Measurements from ENCODE around the gene EML1.

DNA sequence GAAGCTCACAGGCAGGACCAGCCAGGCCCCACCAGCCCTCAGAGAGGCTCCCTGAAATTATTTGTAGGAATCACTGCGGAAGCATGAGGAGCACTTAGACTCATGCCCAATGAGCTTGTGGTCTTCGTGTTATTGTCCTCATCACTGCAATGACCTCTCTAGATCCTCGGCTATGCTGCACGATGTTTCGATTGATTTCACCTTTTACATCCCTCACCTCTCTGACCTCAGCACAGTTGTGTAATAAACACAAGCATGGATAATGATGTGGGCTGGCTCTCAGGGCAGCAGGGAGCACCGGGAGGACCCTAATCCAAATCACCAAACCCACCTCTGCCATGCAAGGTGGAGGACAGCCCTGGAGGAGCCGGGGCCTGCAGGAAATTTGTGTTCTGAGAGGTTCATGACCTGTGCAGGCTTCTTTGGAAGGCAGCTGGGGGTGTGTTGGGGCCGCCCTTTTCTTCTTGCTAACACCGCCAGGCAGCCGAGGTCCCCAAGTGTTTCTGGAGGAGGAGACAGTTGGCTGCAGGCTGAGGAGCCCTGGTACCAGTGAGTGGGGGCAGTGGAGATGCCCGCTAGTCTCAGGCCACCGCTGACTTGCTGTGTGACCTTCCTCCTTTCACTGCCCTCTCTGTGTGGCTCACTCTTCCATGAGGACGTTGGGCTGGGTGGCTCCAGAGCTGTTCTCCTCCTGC is 29.5 kb upstream of the EML1 start:
- TF ChIP-seq POLR2AphosphoS5 (IDR thresholded peaks at IDR 0.05) (no peak), POLR2A (IDR thresholded peaks at IDR 0.05) (no peak)
- TF ChIP-seq, protein P1, sequence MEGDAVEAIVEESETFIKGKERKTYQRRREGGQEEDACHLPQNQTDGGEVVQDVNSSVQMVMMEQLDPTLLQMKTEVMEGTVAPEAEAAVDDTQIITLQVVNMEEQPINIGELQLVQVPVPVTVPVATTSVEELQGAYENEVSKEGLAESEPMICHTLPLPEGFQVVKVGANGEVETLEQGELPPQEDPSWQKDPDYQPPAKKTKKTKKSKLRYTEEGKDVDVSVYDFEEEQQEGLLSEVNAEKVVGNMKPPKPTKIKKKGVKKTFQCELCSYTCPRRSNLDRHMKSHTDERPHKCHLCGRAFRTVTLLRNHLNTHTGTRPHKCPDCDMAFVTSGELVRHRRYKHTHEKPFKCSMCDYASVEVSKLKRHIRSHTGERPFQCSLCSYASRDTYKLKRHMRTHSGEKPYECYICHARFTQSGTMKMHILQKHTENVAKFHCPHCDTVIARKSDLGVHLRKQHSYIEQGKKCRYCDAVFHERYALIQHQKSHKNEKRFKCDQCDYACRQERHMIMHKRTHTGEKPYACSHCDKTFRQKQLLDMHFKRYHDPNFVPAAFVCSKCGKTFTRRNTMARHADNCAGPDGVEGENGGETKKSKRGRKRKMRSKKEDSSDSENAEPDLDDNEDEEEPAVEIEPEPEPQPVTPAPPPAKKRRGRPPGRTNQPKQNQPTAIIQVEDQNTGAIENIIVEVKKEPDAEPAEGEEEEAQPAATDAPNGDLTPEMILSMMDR (IDR thresholded peaks at IDR 0.05 in 8 of 11, conservative IDR thresholded peaks at IDR 0.05 in 3 of 11), result no peak

Measured in spleen (tissue), 7 donors.